Vagina (tissue), 2 donors: Measurements from ENCODE around the gene IL17RE. TPM values are rescaled to one million over a fixed set of nuclear protein-coding genes. Genes with fewer than 3 reads are reported as not detected.

Experiments
- DNase-seq, 2 donors: peaks; one replicate each; pipeline ENCODE4 v3.0.0-alpha.2; 2017; ENCODE audit errors: extremely low spot score in 2 of 2
- H3K27ac ChIP-seq: fragments of 200-600 bp; sonication (generic); one replicate; pipeline ENCODE4 v1.5.1; 2019
- H3K27me3 ChIP-seq: fragments of 200-600 bp; sonication (generic); one replicate; pipeline ENCODE4 v1.5.1; 2019
- H3K36me3 ChIP-seq, 2 donors: fragments of 200-600 bp; sonication (generic); one replicate each; pipeline ENCODE4 v1.5.1; 2017 to 2019
- H3K4me1 ChIP-seq: fragments of 200-600 bp; sonication (generic); one replicate; pipeline ENCODE4 v1.5.1; 2019
- H3K4me3 ChIP-seq, 2 donors: fragments of 200-600 bp; sonication (generic); 1 replicate in 1 of 2; 2 replicates in 1 of 2; pipeline ENCODE4 v1.5.1; 2016 to 2019
- H3K9me3 ChIP-seq: fragments of 200-600 bp; sonication (generic); one replicate; pipeline ENCODE4 v1.5.1; 2019
- POLR2A ChIP-seq, 2 donors: fragments of 450-650 bp; IDR thresholded peaks; one replicate each; pipeline ENCODE4 v1.6.1; 2017; ENCODE audit warnings: antibody characterized with exemption in 2 of 2, mild to moderate bottlenecking in 2 of 2, moderate library complexity in 2 of 2
- POLR2AphosphoS5 ChIP-seq, 2 donors: sonication (generic); formaldehyde crosslinking; IDR thresholded peaks; one replicate each; pipeline ENCODE4 v1.9.0; 2017; ENCODE audit warnings: antibody characterized with exemption in 2 of 2, mild to moderate bottlenecking in 2 of 2, low read depth in 1 of 2; ENCODE audit not compliant: insufficient read depth in 1 of 2
- intact Hi-C: fragments of 100-400 bp; cut with DNase I; formaldehyde crosslinking; loops from one replicate; pipeline ENCODE4 v1.15.1; 2023
- total RNA-seq: library from RNA; depleted of rRNA; stranded (reverse); fragments of >200 nt; gene quantifications from one replicate; pipeline ENCODE4 v1.2.3, GENCODE V29; 2016
- TF ChIP-seq, protein P1 (sequence below), 3 experiments: fragments of 450-650 bp in 2 of 3; fragments of 200-600 bp in 1 of 3; sonication (generic) in 1 of 3; IDR thresholded peaks; one replicate each; pipeline ENCODE4 v1.5.1; 2017 to 2019; ENCODE audit warnings: antibody characterized with exemption in 3 of 3, mild to moderate bottlenecking in 2 of 3, moderate library complexity in 2 of 3

The IL17RE gene
- total RNA-seq, 1 donor from 2014 or later, result 15.2 TPM

DNA sequence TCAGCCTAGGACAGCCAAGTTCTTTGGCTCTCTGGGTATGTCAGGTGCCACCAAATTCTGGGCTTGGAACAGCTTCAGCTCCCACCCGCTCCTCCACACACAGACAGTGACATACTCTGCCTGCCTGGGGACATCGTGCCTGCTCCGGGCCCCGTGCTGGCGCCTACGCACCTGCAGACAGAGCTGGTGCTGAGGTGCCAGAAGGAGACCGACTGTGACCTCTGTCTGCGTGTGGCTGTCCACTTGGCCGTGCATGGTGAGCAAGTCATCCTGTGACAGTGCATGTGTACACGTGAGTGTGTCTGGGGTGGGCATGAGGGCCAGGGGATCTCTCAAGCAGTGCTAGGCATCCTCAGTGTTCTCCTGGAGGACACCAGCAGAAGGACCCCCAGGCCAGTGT lies 15.2 kb downstream of the IL17RE start:
- no peak for DNase-seq
- Histone ChIP-seq H3K9me3 (no peaks in the 10 kb centered on the region), H3K27ac (peak overlapping the region; percentile 90), H3K27me3 (no peaks in the 10 kb centered on the region), H3K4me1 (peaks cover 52% of the 10 kb centered on the region), H3K36me3 (peaks cover 0 to 7% of the 10 kb centered on the region in 2 donors), H3K4me3 (peak overlapping the region; percentile 58 to 76)
- TF ChIP-seq, protein P1, sequence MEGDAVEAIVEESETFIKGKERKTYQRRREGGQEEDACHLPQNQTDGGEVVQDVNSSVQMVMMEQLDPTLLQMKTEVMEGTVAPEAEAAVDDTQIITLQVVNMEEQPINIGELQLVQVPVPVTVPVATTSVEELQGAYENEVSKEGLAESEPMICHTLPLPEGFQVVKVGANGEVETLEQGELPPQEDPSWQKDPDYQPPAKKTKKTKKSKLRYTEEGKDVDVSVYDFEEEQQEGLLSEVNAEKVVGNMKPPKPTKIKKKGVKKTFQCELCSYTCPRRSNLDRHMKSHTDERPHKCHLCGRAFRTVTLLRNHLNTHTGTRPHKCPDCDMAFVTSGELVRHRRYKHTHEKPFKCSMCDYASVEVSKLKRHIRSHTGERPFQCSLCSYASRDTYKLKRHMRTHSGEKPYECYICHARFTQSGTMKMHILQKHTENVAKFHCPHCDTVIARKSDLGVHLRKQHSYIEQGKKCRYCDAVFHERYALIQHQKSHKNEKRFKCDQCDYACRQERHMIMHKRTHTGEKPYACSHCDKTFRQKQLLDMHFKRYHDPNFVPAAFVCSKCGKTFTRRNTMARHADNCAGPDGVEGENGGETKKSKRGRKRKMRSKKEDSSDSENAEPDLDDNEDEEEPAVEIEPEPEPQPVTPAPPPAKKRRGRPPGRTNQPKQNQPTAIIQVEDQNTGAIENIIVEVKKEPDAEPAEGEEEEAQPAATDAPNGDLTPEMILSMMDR (IDR thresholded peaks at IDR 0.05), result no peak
- TF ChIP-seq POLR2A (IDR thresholded peaks at IDR 0.05) (no peak), POLR2AphosphoS5 (IDR thresholded peaks at IDR 0.05; ENCODE audit: insufficient read depth in 1 of 2, low read depth in 1 of 2) (no peak)
- intact Hi-C loops, result loop anchor here (2.0 to 10.0 kb wide), 3 partner anchors 15 to 183 kb away; partner anchors contain the start of genes BRPF1 and CRELD1

DNA sequence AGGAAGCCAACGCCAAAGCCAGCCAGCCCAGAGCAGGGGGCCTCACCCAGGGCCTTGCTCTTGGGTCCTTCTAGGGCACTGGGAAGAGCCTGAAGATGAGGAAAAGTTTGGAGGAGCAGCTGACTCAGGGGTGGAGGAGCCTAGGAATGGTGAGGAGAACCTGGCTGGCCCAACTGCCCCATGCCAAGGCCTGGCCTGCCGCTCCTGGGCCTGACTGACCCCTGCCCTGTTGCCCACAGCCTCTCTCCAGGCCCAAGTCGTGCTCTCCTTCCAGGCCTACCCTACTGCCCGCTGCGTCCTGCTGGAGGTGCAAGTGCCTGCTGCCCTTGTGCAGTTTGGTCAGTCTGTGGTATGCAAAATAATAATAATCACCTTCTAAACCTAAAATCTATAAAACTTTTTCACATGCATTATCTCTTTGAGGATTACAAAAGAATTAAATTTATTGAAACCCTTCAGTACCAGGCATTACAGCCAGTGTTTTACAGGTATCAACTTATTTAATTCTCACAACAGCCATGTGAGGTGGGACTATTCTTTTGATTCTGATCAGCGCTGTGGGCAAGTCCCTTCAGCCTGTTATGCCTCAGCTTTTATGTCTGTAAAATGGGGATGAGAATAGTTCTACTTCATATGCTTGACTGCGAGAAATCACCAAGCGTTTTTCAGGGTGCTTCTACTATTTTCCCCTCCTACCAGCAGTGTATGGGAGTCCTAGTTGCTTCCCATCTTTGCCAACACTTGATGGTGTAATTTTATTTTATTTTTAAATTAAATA lies 15.8 kb downstream of the IL17RE start:
- H3K4me1 ChIP-seq, result peaks cover 46% of the 10 kb centered on the region
- DNase-seq, result no peak
- no peaks in the 10 kb centered on the region for H3K27me3 ChIP-seq
- H3K27ac ChIP-seq, result peak overlapping the region; percentile 90
- H3K4me3 ChIP-seq, result no peak overlapping the region
- intact Hi-C loops, result loop anchor here (5.0 to 10.0 kb wide), 2 partner anchors 56 to 184 kb away; partner anchors contain the start of gene BRPF1
- H3K36me3 ChIP-seq, result peaks cover 0 to 7% of the 10 kb centered on the region in 2 donors
- TF ChIP-seq POLR2AphosphoS5 (IDR thresholded peaks at IDR 0.05; ENCODE audit: insufficient read depth in 1 of 2, low read depth in 1 of 2) (no peak), POLR2A (IDR thresholded peaks at IDR 0.05) (no peak)
- TF ChIP-seq, protein P1 (IDR thresholded peaks at IDR 0.05), result no peak
- no peaks in the 10 kb centered on the region for H3K9me3 ChIP-seq

DNA sequence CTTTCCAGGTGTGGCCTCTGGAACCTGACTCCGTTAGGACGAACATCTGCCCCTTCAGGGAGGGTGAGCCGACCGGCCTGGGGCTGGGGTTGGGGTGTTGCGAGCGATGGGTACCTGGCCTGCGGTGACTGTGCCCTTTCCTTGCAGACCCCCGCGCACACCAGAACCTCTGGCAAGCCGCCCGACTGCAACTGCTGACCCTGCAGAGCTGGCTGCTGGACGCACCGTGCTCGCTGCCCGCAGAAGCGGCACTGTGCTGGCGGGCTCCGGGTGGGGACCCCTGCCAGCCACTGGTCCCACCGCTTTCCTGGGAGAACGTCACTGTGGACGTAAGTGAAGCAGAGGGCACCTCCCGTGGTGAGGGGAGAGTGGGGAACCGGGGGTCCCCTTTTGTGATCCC lies 25.5 kb downstream of the IL17RE start:
- Histone ChIP-seq H3K9me3 (no peaks in the 10 kb centered on the region), H3K4me1 (peaks cover 16% of the 10 kb centered on the region), H3K36me3 (peaks cover 0 to 18% of the 10 kb centered on the region in 2 donors), H3K27me3 (no peaks in the 10 kb centered on the region), H3K27ac (no peak overlapping the region), H3K4me3 (no peak overlapping the region)
- DNase-seq, result no peak
- TF ChIP-seq POLR2A (IDR thresholded peaks at IDR 0.05) (no peak), POLR2AphosphoS5 (IDR thresholded peaks at IDR 0.05; ENCODE audit: insufficient read depth in 1 of 2, low read depth in 1 of 2) (no peak)
- intact Hi-C loops, result no loop called here

DNA sequence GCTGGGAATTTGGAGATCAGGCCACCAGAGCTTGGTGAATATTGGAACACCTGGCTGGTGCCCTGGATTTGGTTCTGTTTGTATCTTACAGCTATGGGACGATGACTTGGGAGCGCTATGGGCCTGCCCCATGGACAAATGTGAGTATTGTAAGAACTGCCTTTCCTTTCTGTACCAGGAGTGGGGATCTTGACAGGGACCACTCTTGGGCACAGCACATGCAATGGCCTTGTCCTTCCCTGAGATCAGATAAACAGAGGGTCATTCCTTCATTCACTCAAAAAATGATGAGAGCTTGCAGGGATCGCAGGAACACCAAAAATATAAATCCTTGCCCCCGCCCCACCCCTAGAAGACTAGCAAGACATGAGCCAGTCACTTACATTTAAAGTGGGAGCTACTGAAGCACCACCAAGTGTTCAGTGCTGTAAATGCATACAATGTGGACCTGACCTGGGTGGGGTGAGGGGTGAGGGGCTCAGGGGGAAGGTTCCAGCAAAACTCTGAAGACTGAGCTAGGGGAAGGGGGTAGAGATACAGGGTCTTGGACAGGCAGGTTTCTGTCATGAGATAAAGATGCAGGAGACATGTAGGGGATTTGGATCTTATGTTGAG lies 28.3 kb downstream of the IL17RE start:
- peak overlapping the region; percentile 93 for H3K27ac ChIP-seq
- intact Hi-C loops, result loop anchor here (5.0 to 10.0 kb wide), 3 partner anchors 89 to 126 kb away; partner anchors contain the start of genes FANCD2 and RPUSD3

DNA sequence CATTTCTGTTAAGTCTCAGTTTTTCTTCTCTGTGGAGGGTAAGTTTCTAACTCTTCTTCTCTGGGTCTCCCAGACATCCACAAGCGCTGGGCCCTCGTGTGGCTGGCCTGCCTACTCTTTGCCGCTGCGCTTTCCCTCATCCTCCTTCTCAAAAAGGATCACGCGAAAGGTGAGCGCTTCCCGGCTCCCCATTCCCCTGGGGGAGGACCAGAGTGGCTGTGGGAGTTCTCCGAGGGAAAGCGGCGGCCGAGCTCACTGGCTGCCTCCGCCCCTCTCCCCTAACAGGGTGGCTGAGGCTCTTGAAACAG lies 29.8 kb downstream of the IL17RE start:
- TF ChIP-seq POLR2AphosphoS5 (IDR thresholded peaks at IDR 0.05; ENCODE audit: insufficient read depth in 1 of 2, low read depth in 1 of 2) (peak; percentile 21 to 48), POLR2A (IDR thresholded peaks at IDR 0.05) (no peak)
- H3K36me3 ChIP-seq, result peaks cover 0 to 23% of the 10 kb centered on the region in 2 donors
- DNase-seq, result no peak
- H3K27me3 ChIP-seq, result no peaks in the 10 kb centered on the region
- peak overlapping the region; percentile 93 for H3K27ac ChIP-seq
- intact Hi-C loops, result loop anchor here (2.0 to 10.0 kb wide), 4 partner anchors 16 to 128 kb away; partner anchors contain the start of genes FANCD2, IL17RC and RPUSD3
- H3K4me3 ChIP-seq, result peak overlapping the region; percentile 75 to 89
- H3K4me1 ChIP-seq, result peaks cover 43% of the 10 kb centered on the region
- H3K9me3 ChIP-seq, result no peaks in the 10 kb centered on the region

More for the DNA sequence above, 28.3 kb downstream of the IL17RE start:
- H3K4me1 ChIP-seq, result peaks cover 35% of the 10 kb centered on the region
- H3K27me3 ChIP-seq, result no peaks in the 10 kb centered on the region
- TF ChIP-seq, protein P1 (IDR thresholded peaks at IDR 0.05), result no peak
- TF ChIP-seq POLR2AphosphoS5 (IDR thresholded peaks at IDR 0.05; ENCODE audit: insufficient read depth in 1 of 2, low read depth in 1 of 2), result no peak
- no peak overlapping the region for H3K4me3 ChIP-seq
- no peak for DNase-seq
- no peaks in the 10 kb centered on the region for H3K9me3 ChIP-seq
- peaks cover 0 to 14% of the 10 kb centered on the region in 2 donors for H3K36me3 ChIP-seq
